Measurements from ENCODE around the gene ZNF488. TPM values are rescaled to one million over a fixed set of nuclear protein-coding genes. Genes with fewer than 3 reads are reported as not detected.

The ZNF488 gene
- total RNA-seq, 2 experiments from 2014 or later: 0.70 to 0.75 TPM

- ATAC-seq: peak; percentile 12
- CTCF ChIA-PET: no interaction called here
- intact Hi-C loops (cut with DNase I, micrococcal nuclease): no loop called here
- Mint-ChIP-seq H3K27me3 (no peaks in the 10 kb centered on the region), H3K4me3 (no peak overlapping the region), H3K36me3 (ENCODE audit: low read depth) (no peaks in the 10 kb centered on the region), H3K4me1 (no peaks in the 10 kb centered on the region), H3K27ac (no peak overlapping the region), H3K9me3 (ENCODE audit: low read depth) (no peaks in the 10 kb centered on the region)
- POLR2A ChIA-PET: no interaction called here
- DNase-seq: peak; percentile 13
Observed at GRCh38 chr10:47415520-47416304, 31.6 kb upstream of the ZNF488 start.

GRCh38 chr10:47414752-47415519 lies 30.8 kb upstream of the ZNF488 start:
- Mint-ChIP-seq H3K9me3 (ENCODE audit: low read depth) (no peaks in the 10 kb centered on the region), H3K27ac (no peak overlapping the region), H3K4me3 (no peak overlapping the region), H3K4me1 (no peaks in the 10 kb centered on the region), H3K27me3 (no peaks in the 10 kb centered on the region), H3K36me3 (ENCODE audit: low read depth) (no peaks in the 10 kb centered on the region)
- DNase-seq (no peak), ATAC-seq (no peak)
- CTCF ChIA-PET: no interaction called here
- POLR2A ChIA-PET: no interaction called here
- intact Hi-C loops (cut with DNase I, micrococcal nuclease): no loop called here

DNA sequence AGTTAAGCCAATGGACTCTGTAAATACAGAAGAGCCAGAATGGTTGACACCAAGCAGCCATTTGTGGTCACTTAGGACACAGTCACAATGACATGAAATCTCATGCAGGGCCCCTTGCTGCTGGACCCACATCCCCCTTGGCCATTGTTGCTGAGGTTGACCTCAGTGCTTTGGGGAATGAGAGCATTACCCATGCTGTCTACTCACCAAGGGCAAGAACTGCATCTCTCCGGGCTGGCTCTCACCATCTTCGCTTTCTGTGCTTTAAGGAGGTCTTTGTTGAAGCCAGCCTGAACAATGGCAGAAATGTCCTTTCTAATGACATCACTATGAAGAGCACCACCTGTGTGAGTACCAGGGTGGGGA lies 30.1 kb upstream of the ZNF488 start:
- DNase-seq (no peak), ATAC-seq (no peak)
- ChIA-PET CTCF (no interaction called here), POLR2A (no interaction called here)
- no peak overlapping the region for H3K4me3 Mint-ChIP-seq
- H3K9me3 Mint-ChIP-seq (ENCODE audit: low read depth): no peaks in the 10 kb centered on the region
- no peaks in the 10 kb centered on the region for H3K4me1 Mint-ChIP-seq
- no peaks in the 10 kb centered on the region for H3K36me3 Mint-ChIP-seq (ENCODE audit: low read depth)
- no peaks in the 10 kb centered on the region for H3K27me3 Mint-ChIP-seq
- H3K27ac Mint-ChIP-seq: no peak overlapping the region
- intact Hi-C loops (cut with DNase I, micrococcal nuclease): no loop called here

DNA sequence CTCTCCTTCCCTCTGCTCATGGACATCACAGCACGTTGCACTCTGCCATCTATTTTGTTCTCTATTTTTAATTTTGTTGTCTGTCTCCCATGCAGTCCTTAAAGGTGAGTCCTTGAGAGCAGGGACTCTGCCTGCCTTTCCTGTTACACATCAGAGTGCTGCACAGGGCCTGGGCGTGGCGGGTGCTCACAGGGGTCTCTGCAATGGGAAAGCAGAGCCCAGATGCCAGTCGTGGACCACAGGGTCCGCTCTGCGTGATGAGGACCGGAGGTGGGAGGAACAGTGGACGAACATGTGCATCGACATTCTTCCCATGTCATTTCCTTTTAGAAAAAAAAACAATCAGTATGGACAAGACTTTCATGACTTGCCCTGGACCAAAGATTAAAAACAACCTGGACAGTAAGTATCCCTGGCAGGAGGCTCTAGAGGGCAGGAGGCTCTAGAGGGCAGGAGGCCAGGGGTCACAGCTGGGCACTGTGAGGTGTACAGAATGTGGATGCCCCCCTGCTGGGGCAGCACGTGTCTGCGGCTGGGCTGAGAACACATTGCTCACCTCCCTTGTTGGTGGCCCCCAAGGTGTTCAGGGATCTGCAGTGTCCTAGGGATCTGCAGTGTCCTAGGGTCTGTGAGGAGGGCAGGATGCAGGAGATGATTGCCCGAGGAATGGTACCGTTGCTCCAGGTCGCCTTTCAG lies 29.6 kb upstream of the ZNF488 start:
- intact Hi-C loops (cut with DNase I, micrococcal nuclease): no loop called here
- CTCF ChIA-PET: no interaction called here
- no peak for DNase-seq
- Mint-ChIP-seq H3K27ac (no peak overlapping the region), H3K9me3 (ENCODE audit: low read depth) (no peaks in the 10 kb centered on the region), H3K4me3 (no peak overlapping the region), H3K27me3 (no peaks in the 10 kb centered on the region), H3K4me1 (no peaks in the 10 kb centered on the region), H3K36me3 (ENCODE audit: low read depth) (no peaks in the 10 kb centered on the region)
- no peak for ATAC-seq
- POLR2A ChIA-PET: no interaction called here

GRCh38 chr10:47412869-47413268 lies 28.8 kb upstream of the ZNF488 start:
- ATAC-seq (no peak), DNase-seq (no peak)
- no peak overlapping the region for H3K27ac Mint-ChIP-seq
- POLR2A ChIA-PET: no interaction called here
- H3K36me3 Mint-ChIP-seq (ENCODE audit: low read depth): no peaks in the 10 kb centered on the region
- H3K9me3 Mint-ChIP-seq (ENCODE audit: low read depth): no peaks in the 10 kb centered on the region
- intact Hi-C loops (cut with DNase I, micrococcal nuclease): no loop called here
- H3K4me1 Mint-ChIP-seq: no peaks in the 10 kb centered on the region
- no peak overlapping the region for H3K4me3 Mint-ChIP-seq
- CTCF ChIA-PET: no interaction called here
- H3K27me3 Mint-ChIP-seq: no peaks in the 10 kb centered on the region

- DNase-seq (no peak), ATAC-seq (no peak)
- Mint-ChIP-seq H3K36me3 (ENCODE audit: low read depth) (no peaks in the 10 kb centered on the region), H3K9me3 (ENCODE audit: low read depth) (no peaks in the 10 kb centered on the region), H3K4me3 (no peak overlapping the region), H3K4me1 (no peaks in the 10 kb centered on the region), H3K27me3 (no peaks in the 10 kb centered on the region), H3K27ac (no peak overlapping the region)
- POLR2A ChIA-PET: no interaction called here
- CTCF ChIA-PET: no interaction called here
- intact Hi-C loops (cut with DNase I, micrococcal nuclease): no loop called here
Observed at GRCh38 chr10:47412177-47412730, 28.2 kb upstream of the ZNF488 start.

GRCh38 chr10:47410862-47411261 lies 26.8 kb upstream of the ZNF488 start:
- no peak overlapping the region for H3K4me3 Mint-ChIP-seq
- H3K36me3 Mint-ChIP-seq (ENCODE audit: low read depth): no peaks in the 10 kb centered on the region
- intact Hi-C loops (cut with DNase I, micrococcal nuclease): no loop called here
- no peak overlapping the region for H3K27ac Mint-ChIP-seq
- CTCF ChIA-PET: no interaction called here
- H3K4me1 Mint-ChIP-seq: no peaks in the 10 kb centered on the region
- H3K27me3 Mint-ChIP-seq: no peaks in the 10 kb centered on the region
- H3K9me3 Mint-ChIP-seq (ENCODE audit: low read depth): no peaks in the 10 kb centered on the region
- no peak for DNase-seq
- POLR2A ChIA-PET: no interaction called here
- ATAC-seq: no peak

DNA sequence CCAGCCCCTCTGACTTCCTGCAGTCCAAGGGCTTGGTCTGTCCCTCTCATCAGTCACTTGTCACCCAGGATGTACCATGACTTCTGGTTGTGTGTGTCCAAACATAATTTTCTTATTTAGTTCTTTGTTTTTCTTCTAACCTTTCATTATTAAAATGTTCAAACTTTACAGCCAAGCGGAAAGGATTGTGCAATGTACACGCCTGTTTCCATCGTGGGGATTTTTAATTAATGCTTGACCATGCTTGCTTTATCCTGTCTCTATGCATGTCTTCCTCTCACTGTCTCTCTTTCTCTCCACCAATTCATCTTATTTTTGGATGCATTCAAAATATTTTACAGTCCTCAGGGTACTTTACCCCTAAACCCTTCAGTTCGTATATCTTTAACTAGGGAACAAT lies 26.2 kb upstream of the ZNF488 start:
- Mint-ChIP-seq H3K4me3 (no peak overlapping the region), H3K36me3 (ENCODE audit: low read depth) (no peaks in the 10 kb centered on the region), H3K9me3 (ENCODE audit: low read depth) (no peaks in the 10 kb centered on the region), H3K27me3 (no peaks in the 10 kb centered on the region), H3K4me1 (no peaks in the 10 kb centered on the region), H3K27ac (no peak overlapping the region)
- POLR2A ChIA-PET: no interaction called here
- ATAC-seq (no peak), DNase-seq (no peak)
- intact Hi-C loops (cut with DNase I, micrococcal nuclease): no loop called here
- CTCF ChIA-PET: no interaction called here

DNA sequence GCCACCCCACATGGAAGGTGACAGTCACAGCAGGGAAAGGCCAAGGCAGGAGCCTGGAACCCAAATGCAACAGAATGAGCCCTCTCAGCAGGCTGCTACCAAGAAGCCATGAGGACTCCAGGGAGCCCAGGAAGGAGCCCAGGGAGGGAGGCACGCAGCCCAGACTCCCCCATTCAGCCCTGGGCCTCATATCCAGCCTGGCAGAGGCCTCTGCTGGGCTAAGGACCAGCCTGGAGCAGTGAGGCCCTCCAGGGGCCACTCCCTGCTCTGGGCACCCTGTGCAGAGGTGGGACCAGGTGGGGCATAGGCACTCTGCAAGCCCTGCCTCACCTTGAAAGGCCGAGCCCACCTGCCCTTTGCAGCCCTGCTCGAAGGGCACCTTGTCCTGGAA lies 25.8 kb upstream of the ZNF488 start:
- H3K27me3 Mint-ChIP-seq: no peaks in the 10 kb centered on the region
- H3K36me3 Mint-ChIP-seq (ENCODE audit: low read depth): no peaks in the 10 kb centered on the region
- no peaks in the 10 kb centered on the region for H3K9me3 Mint-ChIP-seq (ENCODE audit: low read depth)
- intact Hi-C loops (cut with DNase I, micrococcal nuclease): no loop called here
- H3K27ac Mint-ChIP-seq: no peak overlapping the region
- DNase-seq (no peak), ATAC-seq (no peak)
- H3K4me3 Mint-ChIP-seq: no peak overlapping the region
- ChIA-PET CTCF (no interaction called here), POLR2A (no interaction called here)
- no peaks in the 10 kb centered on the region for H3K4me1 Mint-ChIP-seq

- no peaks in the 10 kb centered on the region for H3K27me3 Mint-ChIP-seq
- intact Hi-C loops (cut with DNase I, micrococcal nuclease): no loop called here
- POLR2A ChIA-PET: no interaction called here
Observed at GRCh38 chr10:47409171-47409865, 25.2 kb upstream of the ZNF488 start.

DNA sequence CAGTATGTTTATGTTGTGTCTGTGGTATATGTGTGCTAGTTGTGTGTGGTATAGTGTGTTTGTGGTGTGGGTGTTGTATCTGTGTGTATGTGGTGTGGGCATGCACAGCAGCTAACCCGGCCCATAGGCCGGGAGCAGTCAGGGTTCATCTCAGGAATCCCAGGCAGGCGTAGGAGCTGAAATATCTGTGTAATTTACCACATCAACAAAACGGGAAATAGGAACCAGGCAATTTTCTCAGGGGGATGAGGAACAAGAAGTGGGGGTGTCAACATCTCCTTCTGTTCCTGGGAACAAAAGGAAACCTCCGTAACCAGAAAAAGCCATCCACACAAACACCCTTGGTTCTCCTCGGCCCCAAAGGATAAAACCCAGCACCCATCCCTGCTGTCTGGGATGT lies 24.5 kb upstream of the ZNF488 start:
- DNase-seq: no peak
- ATAC-seq: no peak
- ChIA-PET POLR2A (no interaction called here), CTCF (interaction anchor here (1.6 kb wide), 1 partner anchor 12 kb away, joined by 3 read pairs; no protein-coding TSS in a partner anchor)
- intact Hi-C loops (cut with DNase I, micrococcal nuclease): no loop called here
- no peak overlapping the region for H3K27ac Mint-ChIP-seq
- H3K4me1 Mint-ChIP-seq: no peaks in the 10 kb centered on the region
- H3K36me3 Mint-ChIP-seq (ENCODE audit: low read depth): no peaks in the 10 kb centered on the region
- H3K27me3 Mint-ChIP-seq: no peaks in the 10 kb centered on the region
- H3K9me3 Mint-ChIP-seq (ENCODE audit: low read depth): no peaks in the 10 kb centered on the region
- no peak overlapping the region for H3K4me3 Mint-ChIP-seq

More at GRCh38 chr10:47409171-47409865, 25.2 kb upstream of the ZNF488 start:
- DNase-seq (no peak), ATAC-seq (no peak)
- H3K27ac Mint-ChIP-seq: no peak overlapping the region
- CTCF ChIA-PET: interaction anchor here (1.6 kb wide), 1 partner anchor 13 kb away, joined by 3 read pairs; no protein-coding TSS in a partner anchor
- H3K4me1 Mint-ChIP-seq: no peaks in the 10 kb centered on the region
- no peaks in the 10 kb centered on the region for H3K9me3 Mint-ChIP-seq (ENCODE audit: low read depth)
- no peaks in the 10 kb centered on the region for H3K36me3 Mint-ChIP-seq (ENCODE audit: low read depth)
- no peak overlapping the region for H3K4me3 Mint-ChIP-seq
